HG03108 (cell line): ENCODE measurements around the gene AOPEP.

Experiments
- ATAC-seq: cut with Tn5 transposase; IDR thresholded peaks from one replicate; pipeline ENCODE4 v1.9.1; 2021; ENCODE audit warnings: moderate library complexity; ENCODE audit not compliant: unreplicated experiment

AOPEP gene

GRCh38 chr9:94713436-94714215 is 12.9 kb upstream of the AOPEP start:
- ATAC-seq: no peak

DNA sequence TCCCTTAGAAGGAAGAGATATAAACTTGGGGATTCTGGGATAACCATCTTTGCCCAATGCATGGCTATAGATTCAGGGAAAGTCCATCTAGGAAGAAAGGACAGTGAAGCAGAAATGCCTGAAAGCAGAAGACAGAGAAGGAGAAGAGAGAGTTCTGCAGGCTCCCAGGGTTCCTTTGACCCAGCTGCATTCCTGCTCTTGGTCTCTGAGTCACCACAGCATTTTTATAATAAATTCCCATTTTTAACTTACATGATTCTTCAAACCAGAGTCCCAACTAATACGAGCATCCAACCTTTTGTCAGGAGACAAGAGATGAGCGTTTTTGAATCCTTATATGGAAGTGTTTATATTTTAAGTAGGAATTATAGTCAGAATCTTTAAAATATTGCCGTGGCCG is 12.0 kb upstream of the AOPEP start:
- ATAC-seq: no peak

GRCh38 chr9:94717761-94718160 is 8.7 kb upstream of the AOPEP start:
- no peak for ATAC-seq

DNA sequence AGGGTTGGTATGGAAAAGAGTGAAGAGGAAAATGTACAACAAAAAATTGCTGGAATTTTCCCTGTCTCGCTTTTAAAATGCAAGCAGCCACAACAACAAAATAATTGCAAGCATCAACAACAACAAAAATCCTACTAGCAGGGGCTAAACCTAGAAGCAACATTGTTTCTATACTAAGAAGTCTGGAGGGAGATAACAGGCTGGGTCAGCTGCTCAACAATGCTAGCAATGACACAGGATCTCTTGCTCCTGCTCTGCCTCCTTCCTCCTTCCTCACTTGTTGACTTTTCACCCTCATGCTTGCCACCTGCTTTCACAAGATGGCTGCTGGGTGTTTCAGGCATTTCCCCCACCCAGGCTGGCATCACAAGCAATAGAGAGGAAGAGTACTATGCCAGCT is 7.6 kb upstream of the AOPEP start:
- ATAC-seq: no peak

- no peak for ATAC-seq
Observed at GRCh38 chr9:94719878-94720277, 6.6 kb upstream of the AOPEP start.

- no peak for ATAC-seq
Observed at GRCh38 chr9:94720846-94721549, 5.5 kb upstream of the AOPEP start.

GRCh38 chr9:94721754-94722153 is 4.7 kb upstream of the AOPEP start:
- ATAC-seq: no peak

GRCh38 chr9:94725293-94725692 is 1.2 kb upstream of the AOPEP start:
- ATAC-seq: no peak

DNA sequence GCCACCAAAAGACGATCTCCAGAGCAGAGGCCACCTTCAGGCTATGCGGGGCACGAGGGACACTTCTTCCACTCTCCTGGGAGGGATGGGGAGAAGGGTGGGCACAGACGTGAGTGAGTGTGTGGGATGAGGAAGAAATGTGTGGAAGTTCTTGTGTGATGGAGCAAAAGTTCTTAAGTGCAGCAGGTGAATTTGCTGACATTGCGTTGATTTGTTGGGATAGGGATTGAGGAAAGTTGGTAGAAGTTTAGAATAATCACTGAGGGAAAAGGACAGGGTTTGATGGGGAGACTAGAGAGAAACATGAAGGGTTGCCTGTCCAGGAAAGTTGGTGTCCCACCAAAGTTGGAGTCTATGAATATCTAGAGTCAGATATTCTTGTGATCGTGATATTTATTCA is 2.2 kb downstream of the AOPEP start:
- ATAC-seq: no peak

- ATAC-seq: no peak
Observed at GRCh38 chr9:94729199-94729598, 2.7 kb downstream of the AOPEP start.

GRCh38 chr9:94734054-94734754 is 7.7 kb downstream of the AOPEP start:
- ATAC-seq: no peak

DNA sequence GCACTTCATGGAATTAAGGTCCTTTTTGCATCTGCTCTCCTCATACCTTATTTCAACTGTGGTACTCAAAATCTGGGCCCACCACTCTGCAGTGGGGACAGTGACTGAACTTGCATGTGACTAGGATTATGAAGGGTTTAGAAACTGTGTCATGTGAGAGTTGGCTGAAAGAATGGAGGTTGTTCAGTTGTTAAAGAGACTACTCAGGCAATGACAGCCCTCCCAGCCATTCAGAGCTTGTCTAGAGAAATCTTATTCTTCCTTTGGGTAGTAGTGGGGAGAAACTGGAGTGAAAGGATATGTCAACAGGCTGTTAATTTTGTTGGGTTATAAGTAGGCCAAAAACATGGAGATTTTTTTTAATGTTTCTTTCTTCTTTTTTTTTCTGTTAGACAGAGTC is 10.3 kb downstream of the AOPEP start:
- no peak for ATAC-seq

GRCh38 chr9:94740145-94740840 is 13.8 kb downstream of the AOPEP start:
- no peak for ATAC-seq

DNA sequence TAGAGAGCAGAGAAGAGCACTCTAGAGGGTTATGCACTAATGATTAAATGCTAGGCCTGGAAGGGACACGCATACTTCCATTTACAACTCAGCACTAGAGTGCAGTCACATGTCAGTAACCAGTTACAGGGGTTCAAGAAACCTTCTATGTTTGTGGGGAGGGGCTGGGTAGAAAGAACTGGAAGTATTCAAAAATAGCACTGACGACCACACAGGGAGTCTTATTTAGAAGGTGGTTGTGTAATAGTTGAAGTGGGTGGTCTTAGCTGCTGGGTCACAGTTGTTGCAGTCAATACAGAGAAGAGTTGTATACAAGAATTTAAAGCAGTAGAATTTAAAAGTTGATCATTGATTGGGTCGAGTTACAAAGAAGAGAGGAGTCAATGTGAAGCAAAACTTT is 15.4 kb downstream of the AOPEP start:
- no peak for ATAC-seq

GRCh38 chr9:94743035-94743954 is 16.8 kb downstream of the AOPEP start:
- no peak for ATAC-seq

DNA sequence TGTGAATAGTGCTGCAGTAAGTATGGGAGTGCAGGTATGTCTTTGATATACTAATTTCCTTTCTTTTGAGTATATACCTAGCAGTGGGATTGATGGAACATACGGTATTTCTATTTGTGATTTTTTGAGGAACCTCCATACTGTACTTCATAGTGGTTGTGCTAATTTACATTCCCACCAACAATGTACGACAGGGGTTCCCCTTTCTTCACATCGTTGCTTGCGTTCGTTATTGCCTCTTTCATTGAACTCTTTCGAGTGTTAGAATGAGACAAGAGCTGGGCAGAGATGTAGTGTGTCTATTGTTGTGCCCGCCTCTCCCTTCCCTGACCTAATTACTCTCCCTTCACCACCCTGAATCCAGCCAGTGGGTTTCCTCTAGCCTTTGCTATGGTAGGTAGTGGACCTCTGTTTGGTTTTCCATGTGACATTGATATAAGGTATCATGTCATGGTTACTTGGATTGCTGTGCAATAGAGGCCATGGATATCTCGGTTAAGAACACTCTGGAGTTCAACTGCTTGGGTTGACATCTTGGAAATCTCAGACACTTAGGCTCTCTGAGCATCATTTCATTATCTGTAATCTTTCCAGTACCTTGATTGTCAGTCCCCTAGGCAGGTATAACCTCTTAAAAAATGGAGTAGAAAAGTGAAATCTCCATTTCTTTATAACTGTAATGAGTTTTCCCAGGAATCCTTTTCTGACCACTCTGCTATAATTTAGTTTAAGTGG is 19.5 kb downstream of the AOPEP start:
- ATAC-seq: no peak

- ATAC-seq: no peak
Observed at GRCh38 chr9:94746541-94747370, 20.3 kb downstream of the AOPEP start.

DNA sequence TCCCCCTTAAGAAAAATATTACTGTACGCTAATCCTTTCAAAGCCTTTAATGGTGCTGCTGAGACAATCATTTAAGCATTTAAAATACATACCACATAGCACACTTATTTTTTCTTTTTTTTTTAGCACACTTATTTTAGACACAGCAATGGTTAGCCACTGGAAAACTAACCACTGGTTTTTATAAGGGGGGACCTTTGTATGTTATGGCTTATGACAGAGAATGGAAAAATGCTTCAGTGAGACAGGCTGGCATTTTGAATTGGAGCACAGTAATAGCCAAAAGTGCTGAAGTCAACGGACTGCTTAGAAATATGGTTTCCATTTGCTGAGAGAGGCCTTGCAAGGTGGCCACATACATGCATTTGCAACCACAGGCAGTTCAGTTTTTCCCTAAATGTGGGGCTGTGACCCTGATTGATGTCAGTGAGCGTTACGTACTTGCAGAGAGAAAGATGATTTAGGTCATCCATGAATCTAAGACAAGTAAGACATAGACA is 28.5 kb downstream of the AOPEP start:
- no peak for ATAC-seq

DNA sequence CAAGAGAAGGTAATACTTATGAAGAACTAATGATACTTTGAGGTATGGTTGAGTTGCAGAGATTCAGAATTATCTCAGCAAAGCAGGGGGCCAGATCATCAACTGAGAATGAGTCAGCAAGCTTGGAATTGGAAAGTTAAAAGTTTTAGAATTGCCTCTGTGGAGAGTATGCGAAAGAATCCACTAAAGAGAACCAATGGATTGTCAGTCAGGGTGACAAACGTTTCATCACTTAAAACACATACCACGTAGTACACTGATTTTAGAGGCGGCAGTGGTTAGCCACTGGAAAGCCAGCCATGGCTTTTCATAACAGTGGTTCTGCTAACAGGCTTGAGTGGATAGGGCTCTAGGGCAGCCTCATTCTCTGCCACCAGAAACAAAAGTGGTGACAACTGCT is 30.7 kb downstream of the AOPEP start:
- ATAC-seq: no peak
